Fibroblast of skin of abdomen (primary cell): Measurements from ENCODE around the gene KPNB1.

Experiments
- DNase-seq: peaks from one replicate; pipeline ENCODE4 v3.0.0-alpha.2; 2013

Gene KPNB1

DNA sequence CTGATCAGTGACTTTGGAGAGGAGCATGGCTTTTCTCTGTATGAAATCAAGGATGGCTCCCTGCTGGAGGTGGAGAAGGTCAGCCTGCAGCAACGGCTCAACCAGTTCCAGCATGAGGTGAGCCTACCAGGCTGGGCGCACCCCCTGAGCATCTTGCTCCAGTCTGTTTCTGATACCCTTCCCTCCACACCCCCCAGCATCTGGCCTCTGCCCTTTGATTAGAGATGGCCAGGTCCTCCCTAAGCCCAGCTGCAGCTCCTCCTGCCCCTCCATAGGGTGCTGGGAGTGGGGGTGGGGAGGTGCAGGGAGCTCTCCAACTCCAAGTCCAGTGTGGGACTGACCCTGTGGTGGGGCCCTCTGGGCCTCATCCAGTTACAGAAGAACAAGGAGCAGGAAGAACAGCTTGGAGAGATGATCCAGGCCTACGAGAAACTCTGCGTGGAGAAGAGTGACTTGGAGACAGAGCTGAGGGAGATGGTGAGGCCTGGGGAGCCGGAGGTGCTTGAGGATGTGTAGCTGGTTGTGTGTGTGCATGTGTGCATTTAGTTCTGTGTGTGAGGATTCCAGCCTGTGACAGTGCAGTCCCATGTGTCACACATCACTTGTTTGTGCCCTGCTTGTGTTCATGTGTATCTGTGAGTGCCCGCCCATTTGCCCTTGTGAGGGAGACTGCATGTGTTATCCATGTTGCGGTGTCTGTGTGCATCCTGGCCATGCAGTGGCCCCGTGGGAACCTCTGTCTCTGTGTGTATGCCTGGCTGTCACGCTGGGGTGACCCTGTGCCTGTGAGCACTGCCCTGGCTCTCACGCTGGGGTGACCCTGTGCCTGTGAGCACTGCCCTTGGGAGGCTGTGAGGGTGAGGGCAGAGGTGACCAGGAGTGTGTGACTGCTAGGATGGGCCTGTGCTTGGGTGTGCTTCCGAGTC, 47.3 kb downstream of the KPNB1 start:
- DNase-seq, result no peak

DNA sequence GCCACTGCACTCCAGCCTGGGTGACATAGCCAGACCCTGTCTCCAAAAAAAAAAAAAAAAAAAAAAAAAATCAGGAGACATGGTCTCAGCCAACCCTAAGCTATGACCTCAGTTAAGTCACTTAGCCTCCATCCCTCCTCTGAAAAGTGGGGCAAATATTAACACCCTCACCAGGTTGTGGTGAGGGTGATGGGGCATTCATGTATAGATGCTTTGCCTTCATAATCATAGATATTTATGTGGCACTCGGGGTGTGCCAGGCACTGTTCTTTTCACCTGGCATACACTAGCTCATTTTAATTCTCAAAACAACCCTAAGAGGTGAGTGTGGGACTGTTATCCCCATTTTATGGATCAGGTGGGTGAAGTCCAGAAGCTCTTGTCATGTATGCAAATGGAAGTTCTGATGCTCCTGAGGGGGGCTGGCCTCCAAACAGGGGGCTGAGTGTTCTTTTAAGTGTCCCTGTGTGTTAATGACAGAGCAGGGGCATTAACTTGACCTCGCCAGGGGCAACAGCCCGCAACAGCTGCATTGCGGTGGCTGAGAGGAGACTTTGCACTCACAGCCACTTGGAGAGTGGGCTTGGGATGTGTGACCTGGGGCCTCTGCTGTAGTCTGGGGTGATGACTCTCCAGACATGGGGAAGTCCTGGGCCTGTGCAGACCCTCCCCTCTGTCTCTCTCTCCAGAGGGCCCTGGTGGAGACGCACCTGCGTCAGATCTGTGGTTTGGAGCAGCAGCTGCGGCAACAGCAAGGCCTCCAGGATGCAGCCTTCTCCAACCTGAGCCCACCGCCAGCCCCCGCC, 48.4 kb downstream of the KPNB1 start:
- no peak for DNase-seq

DNA sequence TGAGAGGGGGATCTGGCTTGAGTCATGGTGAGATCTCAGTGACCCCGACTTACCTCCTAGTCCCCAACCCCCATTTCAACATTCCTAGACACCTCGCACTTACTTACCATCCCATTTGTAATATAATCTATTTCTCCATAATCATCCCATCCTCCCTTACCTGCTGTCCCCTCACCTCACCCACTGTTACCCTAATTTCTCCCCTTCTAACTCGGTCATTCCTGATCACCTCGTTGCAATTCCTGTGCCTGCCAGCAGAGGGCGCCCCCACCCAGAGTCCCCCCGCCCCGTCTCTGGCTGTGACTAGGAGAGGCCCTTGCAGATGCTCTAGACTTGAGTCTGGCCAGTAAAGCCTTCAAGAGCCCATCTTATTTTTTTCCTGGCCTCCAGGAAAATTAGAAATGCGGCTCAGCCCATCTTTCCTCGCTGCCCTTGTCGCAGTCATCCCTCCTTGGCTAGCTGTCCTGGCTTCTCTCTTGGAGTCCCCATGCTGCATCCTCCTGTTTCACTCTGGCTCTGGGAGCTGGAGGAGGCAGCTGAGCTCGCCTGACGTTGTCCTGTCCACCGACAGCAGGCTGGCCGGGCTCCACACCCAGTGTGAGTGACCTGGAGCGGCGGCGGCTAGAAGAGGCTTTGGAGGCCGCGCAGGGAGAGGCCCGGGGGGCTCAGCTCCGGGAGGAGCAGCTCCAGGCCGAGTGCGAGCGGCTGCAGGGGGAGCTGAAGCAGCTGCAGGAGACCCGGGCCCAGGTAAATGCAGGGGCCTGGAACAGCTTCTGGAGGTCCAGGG, 49.2 kb downstream of the KPNB1 start:
- DNase-seq, result peak; percentile 50

- DNase-seq, result no peak
Measured at GRCh38 chr17:47699536-47699840, 49.8 kb downstream of the KPNB1 start.

GRCh38 chr17:47700471-47701449, 51.0 kb downstream of the KPNB1 start:
- no peak for DNase-seq

- DNase-seq, result no peak
Measured at GRCh38 chr17:47701608-47702007, 51.9 kb downstream of the KPNB1 start.

DNA sequence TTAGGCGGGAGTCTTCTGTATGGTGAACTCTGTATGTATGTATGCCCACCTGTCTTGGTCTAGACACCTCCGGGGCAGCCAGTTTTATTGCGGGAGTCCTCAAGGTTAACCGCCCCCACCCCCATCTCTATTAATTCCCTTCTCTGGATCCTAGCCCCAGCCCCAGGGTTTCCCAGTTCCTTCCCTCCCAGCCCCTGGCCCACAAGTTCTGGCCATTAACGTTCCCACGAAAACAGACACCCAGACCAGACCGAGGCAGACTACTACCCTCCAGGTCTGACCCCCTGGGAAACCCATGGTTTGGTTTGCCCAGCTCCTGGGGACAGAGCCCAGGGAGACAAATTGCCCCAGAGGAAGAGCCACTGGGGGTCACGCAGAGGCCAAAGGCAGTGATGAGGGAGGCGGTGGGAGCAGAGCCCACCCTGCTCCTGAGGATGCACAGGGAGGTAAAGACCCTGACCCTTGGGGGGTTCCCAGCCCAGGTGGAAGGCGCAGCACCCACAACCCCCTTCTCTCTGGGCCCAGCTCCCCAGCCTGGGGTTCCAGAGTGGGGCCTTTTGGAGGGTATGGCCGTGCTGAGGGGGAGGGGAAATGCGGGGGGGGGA, 52.8 kb downstream of the KPNB1 start:
- no peak for DNase-seq

DNA sequence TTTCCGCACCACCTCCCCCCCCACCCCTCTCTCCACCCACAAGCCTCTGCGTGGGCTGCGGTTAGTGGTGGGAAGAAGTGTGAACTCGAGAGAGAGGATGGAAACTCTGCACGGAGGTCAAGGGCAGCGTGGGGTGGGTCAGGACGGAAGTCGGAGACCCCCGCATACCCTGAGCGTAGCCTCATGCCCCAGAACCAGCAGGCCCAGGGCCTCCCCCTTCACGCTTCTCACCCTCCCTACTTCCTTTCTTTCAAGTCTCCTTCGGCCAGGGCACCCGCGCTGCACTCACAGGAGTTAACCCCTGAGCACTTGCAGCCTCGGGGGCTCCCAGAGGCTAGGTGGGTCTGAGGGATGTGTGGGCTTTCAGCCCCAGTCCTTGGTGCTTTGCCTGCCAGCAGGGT, 53.5 kb downstream of the KPNB1 start:
- no peak for DNase-seq

- DNase-seq, result no peak
Measured at GRCh38 chr17:47703671-47704070, 54.0 kb downstream of the KPNB1 start.

DNA sequence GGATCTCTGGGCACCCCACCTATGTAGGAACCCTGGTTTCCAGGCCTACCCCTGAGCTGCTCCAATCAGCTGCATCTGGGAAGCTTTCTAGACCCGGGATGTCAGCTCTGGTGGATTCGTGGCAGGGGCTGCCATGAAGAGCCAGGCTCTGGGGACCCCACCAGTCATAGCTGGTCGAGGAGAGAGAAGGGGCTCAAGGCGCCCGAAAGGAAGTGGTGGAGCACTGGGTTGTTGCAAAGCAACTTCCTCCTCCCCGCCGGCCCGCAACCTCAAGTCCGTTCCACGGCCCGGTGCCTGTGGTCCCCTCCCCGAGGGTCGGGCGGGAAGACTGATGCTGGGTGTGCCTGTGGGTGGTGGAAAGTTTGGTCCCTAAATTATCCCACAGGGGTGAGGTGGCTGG, 54.4 kb downstream of the KPNB1 start:
- DNase-seq, result no peak

DNA sequence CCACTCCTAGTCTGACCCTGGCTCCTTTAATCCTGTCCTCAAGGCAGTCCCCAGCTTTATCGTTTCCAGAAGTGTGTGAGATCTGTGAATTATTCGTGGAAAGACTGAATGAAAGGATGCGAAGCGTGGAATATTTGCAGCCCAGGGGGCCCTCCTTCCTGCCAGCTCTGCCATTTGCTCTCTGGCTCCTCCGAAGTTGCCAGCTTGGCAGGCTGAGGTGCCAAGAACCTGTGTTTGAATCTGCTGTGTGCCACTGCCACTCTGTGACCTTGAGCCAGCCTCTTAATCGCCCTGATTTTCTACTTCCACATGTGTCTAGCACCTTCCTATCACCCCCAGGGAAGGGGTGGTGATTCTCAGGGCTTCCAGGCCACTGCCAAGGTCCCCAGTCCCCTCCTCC, 55.0 kb downstream of the KPNB1 start:
- DNase-seq, result no peak

DNA sequence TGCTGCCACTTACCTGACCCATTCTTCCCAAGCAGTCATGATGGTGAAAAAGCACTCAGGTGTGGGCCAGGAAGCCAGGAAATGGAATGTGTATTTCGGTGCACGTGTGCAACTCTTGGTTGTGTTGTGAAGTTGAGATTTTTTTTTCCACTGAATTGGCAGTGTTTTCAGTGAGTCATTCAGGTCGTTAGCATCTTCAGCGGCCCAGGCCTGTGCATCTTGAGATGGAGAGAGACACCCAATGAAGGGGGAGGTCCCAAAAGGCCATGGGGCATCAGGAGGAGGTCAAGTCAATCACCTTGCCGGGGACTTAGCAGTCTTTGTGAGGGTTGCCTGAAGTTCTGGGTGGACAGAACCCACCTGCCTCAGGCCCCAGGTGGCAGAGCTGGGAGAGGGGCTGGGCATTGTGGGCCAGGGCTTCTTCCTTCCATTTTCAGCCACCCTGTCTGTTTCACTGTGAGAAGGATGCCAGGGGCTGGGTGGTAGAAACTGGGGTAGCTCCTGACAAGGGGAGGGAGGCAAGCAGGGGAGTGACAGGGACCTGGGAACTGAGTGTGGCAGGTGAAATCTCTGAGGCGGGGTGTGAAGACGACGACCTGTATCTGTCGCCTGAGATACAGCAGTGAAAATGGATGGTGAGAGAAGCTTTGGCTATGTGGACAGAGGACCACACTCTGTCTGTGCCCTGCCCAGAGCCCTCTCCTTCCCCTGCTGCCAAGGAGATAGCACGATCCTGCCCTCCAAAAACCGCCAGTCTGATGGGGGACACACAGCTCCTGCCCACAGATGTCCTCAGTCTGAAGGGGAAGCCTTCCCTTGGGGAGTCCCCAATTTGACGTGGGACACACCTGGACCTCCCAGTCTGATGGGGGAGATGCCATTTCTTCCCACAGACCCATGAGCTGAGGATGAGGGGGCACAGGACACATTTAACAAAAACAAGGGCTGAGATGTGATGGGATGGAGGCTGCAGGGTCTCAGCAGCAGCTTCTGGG, 56.1 kb downstream of the KPNB1 start:
- DNase-seq, result no peak

GRCh38 chr17:47707056-47707804, 57.5 kb downstream of the KPNB1 start:
- DNase-seq, result no peak

DNA sequence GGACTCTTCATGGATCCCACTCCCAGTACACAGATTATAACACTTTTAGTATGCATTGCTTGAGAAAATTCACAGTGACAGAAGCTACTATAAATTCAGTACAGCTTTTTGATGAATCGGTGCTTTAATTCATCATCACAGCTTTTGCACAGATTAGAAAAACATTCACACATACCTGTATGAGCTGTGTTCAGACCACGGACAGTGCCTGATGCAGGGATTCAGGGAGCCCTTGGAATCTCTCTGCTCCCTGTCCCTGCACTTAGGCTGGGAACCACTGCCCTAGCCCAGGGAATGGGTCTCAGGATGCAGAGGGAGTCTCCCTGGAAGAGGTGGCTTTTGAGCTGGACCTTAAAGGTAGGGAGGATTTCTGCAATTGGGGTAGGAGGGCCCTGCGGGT, 58.2 kb downstream of the KPNB1 start:
- DNase-seq, result no peak

- DNase-seq, result no peak
Measured at GRCh38 chr17:47708312-47708863, 58.7 kb downstream of the KPNB1 start.

- DNase-seq, result no peak
Measured at GRCh38 chr17:47708864-47709541, 59.3 kb downstream of the KPNB1 start.

- DNase-seq, result no peak
Measured at GRCh38 chr17:47709594-47709993, 59.9 kb downstream of the KPNB1 start.

GRCh38 chr17:47711366-47712099, 61.8 kb downstream of the KPNB1 start:
- DNase-seq, result no peak
